HepG2 (cell line): ENCODE measurements around the gene NIT2. TPM values are rescaled to one million over a fixed set of nuclear protein-coding genes. Genes with fewer than 3 reads are reported as not detected.

Source experiments
- CENPT ChIP-seq: sonication (generic); formaldehyde crosslinking; IDR thresholded peaks from 2 replicates; pipeline ENCODE4 v1.8.0; 2022; ENCODE audit warnings: low read depth, mild to moderate bottlenecking, moderate library complexity, missing genetic modification reagents
- FOXA3 ChIP-seq: IDR thresholded peaks from 2 replicates; pipeline ENCODE4 v1.6.1; 2016; ENCODE audit warnings: missing genetic modification reagents, missing compliant biosample characterization
- FOXM1 ChIP-seq: sonication (generic); formaldehyde crosslinking; IDR thresholded peaks from 2 replicates; pipeline ENCODE4 v1.5.0; 2020; ENCODE audit warnings: missing genetic modification reagents
- HES4 ChIP-seq: sonication (generic); formaldehyde crosslinking; IDR thresholded peaks from 2 replicates; pipeline ENCODE4 v1.9.0; 2021; ENCODE audit warnings: mild to moderate bottlenecking, missing genetic modification reagents, borderline replicate concordance
- HMGA1 ChIP-seq: sonication (generic); formaldehyde crosslinking; conservative IDR thresholded peaks from 2 replicates; pipeline ENCODE4 v1.4.0; 2020; ENCODE audit warnings: missing genetic modification reagents
- MATR3 ChIP-seq: sonication (generic); formaldehyde crosslinking; IDR thresholded peaks from 2 replicates; pipeline ENCODE4 v1.4.0; 2020; ENCODE audit warnings: missing genetic modification reagents
- MYNN ChIP-seq: sonication (generic); formaldehyde crosslinking; IDR thresholded peaks from 2 replicates; pipeline ENCODE4 v1.4.0; 2020; ENCODE audit warnings: mild to moderate bottlenecking, low read depth, missing genetic modification reagents
- NPAS2 ChIP-seq: sonication (generic); formaldehyde crosslinking; IDR thresholded peaks from 2 replicates; pipeline ENCODE4 v1.8.0; 2022; ENCODE audit warnings: mild to moderate bottlenecking, missing genetic modification reagents, borderline replicate concordance
- PAWR ChIP-seq: sonication (generic); formaldehyde crosslinking; IDR thresholded peaks from 2 replicates; pipeline ENCODE4 v1.4.0; 2020; ENCODE audit warnings: missing genetic modification reagents, mild to moderate bottlenecking, borderline replicate concordance
- PCBP1 ChIP-seq: fragments of 200-400 bp; formaldehyde crosslinking; IDR thresholded peaks from 2 replicates; pipeline ENCODE4 v1.6.1; 2017; ENCODE audit warnings: mild to moderate bottlenecking, low read depth, low read length, borderline replicate concordance
- RAD51 ChIP-seq: fragments of 450-650 bp; IDR thresholded peaks from 2 replicates; pipeline ENCODE4 v1.6.1; 2016; ENCODE audit warnings: borderline replicate concordance
- REST ChIP-seq, 2 experiments: IDR thresholded peaks; 2 replicates each; pipeline ENCODE4 v1.6.1; 2011 to 2012; ENCODE audit warnings: low read length in 2 of 2, borderline replicate concordance in 1 of 2, low read depth in 1 of 2, mild to moderate bottlenecking in 1 of 2, moderate library complexity in 1 of 2
- SAP130 ChIP-seq: IDR thresholded peaks from 2 replicates; pipeline ENCODE4 v1.6.1; 2016; ENCODE audit warnings: low read depth
- SIX4 ChIP-seq: sonication (generic); formaldehyde crosslinking; IDR thresholded peaks from 2 replicates; pipeline ENCODE4 v1.4.0; 2020; ENCODE audit warnings: missing genetic modification reagents
- SRY ChIP-seq: sonication (generic); formaldehyde crosslinking; IDR thresholded peaks from 2 replicates; pipeline ENCODE4 v1.8.0; 2022; ENCODE audit warnings: mild to moderate bottlenecking, missing genetic modification reagents
- TEF ChIP-seq: sonication (generic); formaldehyde crosslinking; IDR thresholded peaks from 2 replicates; pipeline ENCODE4 v1.5.0; 2020; ENCODE audit warnings: missing genetic modification reagents
- ZBTB42 ChIP-seq: sonication (generic); formaldehyde crosslinking; IDR thresholded peaks from 2 replicates; pipeline ENCODE4 v1.5.0; 2020; ENCODE audit warnings: mild to moderate bottlenecking, missing genetic modification reagents
- ZBTB8A ChIP-seq: sonication (generic); formaldehyde crosslinking; IDR thresholded peaks from 2 replicates; pipeline ENCODE4 v1.4.0; 2020; ENCODE audit warnings: mild to moderate bottlenecking, low read depth, missing genetic modification reagents, borderline replicate concordance
- ZFX ChIP-seq: sonication (generic); formaldehyde crosslinking; IDR thresholded peaks from 2 replicates; pipeline ENCODE4 v1.4.0; 2020; ENCODE audit warnings: mild to moderate bottlenecking, low read depth, missing genetic modification reagents, moderate library complexity
- ZIK1 ChIP-seq: sonication (generic); formaldehyde crosslinking; IDR thresholded peaks from 2 replicates; pipeline ENCODE4 v1.5.0; 2020; ENCODE audit warnings: mild to moderate bottlenecking, low read depth, missing genetic modification reagents, borderline replicate concordance
- ZNF143 ChIP-seq: sonication (generic); formaldehyde crosslinking; IDR thresholded peaks from 2 replicates; pipeline ENCODE4 v1.4.0; 2020; ENCODE audit warnings: missing genetic modification reagents
- ZNF235 ChIP-seq: sonication (generic); formaldehyde crosslinking; IDR thresholded peaks from 2 replicates; pipeline ENCODE4 v1.8.1; 2023; ENCODE audit warnings: mild to moderate bottlenecking, missing genetic modification reagents, borderline replicate concordance
- ZNF3 ChIP-seq: IDR thresholded peaks from 2 replicates; pipeline ENCODE4 v1.7.0; 2017; ENCODE audit warnings: inconsistent platforms
- ZNF44 ChIP-seq: sonication (generic); formaldehyde crosslinking; IDR thresholded peaks from 2 replicates; pipeline ENCODE4 v1.5.1; 2020; ENCODE audit warnings: mild to moderate bottlenecking, missing genetic modification reagents
- ZNF501 ChIP-seq: sonication (generic); formaldehyde crosslinking; IDR thresholded peaks from 2 replicates; pipeline ENCODE4 v1.5.1; 2020; ENCODE audit warnings: mild to moderate bottlenecking, moderate library complexity, missing genetic modification reagents
- ZNF572 ChIP-seq: sonication (generic); formaldehyde crosslinking; IDR thresholded peaks from 2 replicates; pipeline ENCODE4 v1.5.1; 2020; ENCODE audit warnings: mild to moderate bottlenecking, missing genetic modification reagents
- ZNF784 ChIP-seq: sonication (generic); formaldehyde crosslinking; IDR thresholded peaks from 2 replicates; pipeline ENCODE4 v1.5.1; 2020; ENCODE audit warnings: missing genetic modification reagents, mild to moderate bottlenecking, borderline replicate concordance
- ZNF841 ChIP-seq: sonication (generic); formaldehyde crosslinking; IDR thresholded peaks from 2 replicates; pipeline ENCODE4 v1.8.1; 2023; ENCODE audit warnings: missing genetic modification reagents, borderline replicate concordance
- polyA plus RNA-seq, 8 experiments: library from polyadenylated mRNA; depleted of rRNA in 3 of 8; stranded (reverse) in 7 of 8; unstranded in 1 of 8; fragments of >200 nt; fragmentation: Illumina TruSeq in 4 of 8; extraction: Trizol in 4 of 8; gene quantifications; 2 replicates each; pipeline versions ENCODE4 v1.2.1 to v1.2.3, GENCODE V29; 2011 to 2016; ENCODE audit warnings: low read depth in 4 of 8, missing spikeins in 1 of 8, mixed read lengths in 1 of 8; ENCODE audit not compliant: insufficient read depth in 1 of 8
- total RNA-seq, 5 experiments: library from RNA; depleted of rRNA; stranded (reverse); fragments of >200 nt; fragmentation: Illumina TruSeq; extraction: Trizol; gene quantifications; 2 replicates each; pipeline ENCODE4 v1.2.3, GENCODE V29; 2016; ENCODE audit warnings: low read depth in 1 of 5

NIT2 gene
- total and polyA plus RNA-seq, 2 of the 13 experiments (the other 11 are each of a cell fraction or from before 2014, with no cell fraction given) = 43.4 to 49.1 TPM

GRCh38 chr3:100386437-100387074, 52.0 kb downstream of the NIT2 start (continued):
- TF ChIP-seq ZIK1 (CRISPR knock-in tag) = no peak
- no peak for TF ChIP-seq PCBP1
- no peak for TF ChIP-seq SIX4 (CRISPR knock-in tag)
- TF ChIP-seq ZNF841 (CRISPR knock-in tag) = no peak
- no peak for TF ChIP-seq HES4 (CRISPR knock-in tag)
- peak; percentile 78 for TF ChIP-seq FOXA3
- TF ChIP-seq MATR3 (CRISPR knock-in tag) = no peak
- TF ChIP-seq ZNF235 (CRISPR knock-in tag) = no peak
- no peak for TF ChIP-seq ZNF143
- no peak for TF ChIP-seq ZNF784 (CRISPR knock-in tag)
- no peak for TF ChIP-seq NPAS2 (CRISPR knock-in tag)
- TF ChIP-seq TEF = no peak
- no peak for TF ChIP-seq PAWR (CRISPR knock-in tag)
- TF ChIP-seq FOXM1 (CRISPR knock-in tag) = no peak
- TF ChIP-seq ZNF501 = no peak
- TF ChIP-seq SAP130 (CRISPR knock-in tag) = peak; percentile 41
- TF ChIP-seq HMGA1 (CRISPR knock-in tag) = no peak
- no peak for TF ChIP-seq ZNF572
- no peak for TF ChIP-seq SRY (CRISPR knock-in tag)
- no peak for TF ChIP-seq ZBTB42 (CRISPR knock-in tag)
- no peak for TF ChIP-seq RAD51
- TF ChIP-seq ZBTB8A (CRISPR knock-in tag) = no peak
- TF ChIP-seq ZFX = no peak
- no peak for TF ChIP-seq ZNF44 (CRISPR knock-in tag)
- no peak for TF ChIP-seq MYNN (CRISPR knock-in tag)
- TF ChIP-seq ZNF3 (CRISPR knock-in tag) = no peak
- TF ChIP-seq REST (IDR thresholded peaks at IDR 0.05; ENCODE audit: borderline replicate concordance in 1 of 2, low read depth in 1 of 2, low read length in 2 of 2) = no peak
- TF ChIP-seq CENPT (CRISPR knock-in tag) = no peak
